Astrocyte (in vitro differentiated cells and primary cell): ENCODE data around the gene CLEC16A.

Experiments used
- CTCF ChIP-seq: IDR thresholded peaks from 2 replicates; pipeline ENCODE4 v1.5.1; 2011; ENCODE audit warnings: low read depth, mild to moderate bottlenecking, inconsistent platforms, low read length, moderate library complexity; ENCODE audit not compliant: insufficient read depth
- EZH2 ChIP-seq: IDR thresholded peaks from 2 replicates; pipeline ENCODE4 v1.6.1; 2012; ENCODE audit warnings: mild to moderate bottlenecking, low read length, inconsistent platforms; ENCODE audit not compliant: insufficient read depth

- no peak for TF ChIP-seq CTCF
- no peak for TF ChIP-seq EZH2
Measured at GRCh38 chr16:11114366-11115164, 170.2 kb downstream of the CLEC16A start.
